B cell (primary cell): ENCODE data around the gene PFN1. TPM values are rescaled to one million over a fixed set of nuclear protein-coding genes. Genes with fewer than 3 reads are reported as not detected.

Experiments
- ATAC-seq: fragments of 200-7000 bp; cut with Tn5 transposase; one replicate; pipeline ENCODE4 v1.10.0; 2021; ENCODE audit warnings: low read depth, mild to moderate bottlenecking, moderate number of reproducible peaks, moderate library complexity
- CTCF ChIA-PET: fragments of 350-600 bp; sonication (Branson Sonifier 250); formaldehyde crosslinking; loops from one replicate; lab custom pipeline; 2021; ENCODE audit warnings: antibody characterized with exemption, inconsistent platforms; lab: Charles Lee
- POLR2A ChIA-PET: fragments of 350-600 bp; sonication (Branson Sonifier 250); formaldehyde crosslinking; loops from one replicate; lab custom pipeline; 2021; ENCODE audit warnings: antibody characterized with exemption; lab: Charles Lee
- DNase-seq: peaks from one replicate; pipeline ENCODE4 v3.0.0; 2013
- H2AFZ ChIP-seq: 2 replicates; pipeline ENCODE4 v1.6.1; 2012; ENCODE audit warnings: mild to moderate bottlenecking, low read depth, low read length; ENCODE audit not compliant: insufficient read depth, poor library complexity, severe bottlenecking
- H3K27ac ChIP-seq, 2 donors: 1 replicate in 1 of 2; 2 replicates in 1 of 2; pipeline ENCODE4 v1.5.1; 2012 to 2013; ENCODE audit warnings: low read length in 2 of 2, mild to moderate bottlenecking in 2 of 2, moderate library complexity in 1 of 2
- H3K27me3 ChIP-seq, 4 experiments: fragments of 200-600 bp in 1 of 4; sonication (generic) in 1 of 4; replicated peaks in 1 of 4; 1 replicate in 2 of 4; 2 replicates in 2 of 4; pipeline versions ENCODE4 v1.6.1 to v1.7.0; 2013 to 2016; ENCODE audit warnings: low read length in 3 of 4, mild to moderate bottlenecking in 2 of 4, mixed read lengths in 1 of 4, moderate library complexity in 1 of 4; ENCODE audit not compliant: insufficient read depth in 4 of 4, control insufficient read depth in 3 of 4; ENCODE audit errors: control extremely low read depth in 1 of 4
- H3K36me3 ChIP-seq, 2 experiments: replicated peaks in 1 of 2; 1 replicate in 1 of 2; 2 replicates in 1 of 2; pipeline versions ENCODE4 v1.6.1 to v1.7.1; 2013; ENCODE audit warnings: low read length in 1 of 2; ENCODE audit not compliant: insufficient read depth in 2 of 2, control insufficient read depth in 1 of 2; ENCODE audit errors: control extremely low read depth in 1 of 2, extremely low read depth in 1 of 2
- H3K4me1 ChIP-seq, 2 donors: fragments of 200-600 bp in 1 of 2; sonication (generic) in 1 of 2; 1 replicate in 1 of 2; 2 replicates in 1 of 2; pipeline versions ENCODE4 v1.5.1 to v1.6.1; 2013 to 2017; ENCODE audit warnings: low read length in 2 of 2; ENCODE audit not compliant: control insufficient read depth in 2 of 2, insufficient read depth in 2 of 2
- H3K4me2 ChIP-seq: replicated peaks from 2 replicates; pipeline ENCODE3; 2012; ENCODE audit warnings: mild to moderate bottlenecking, low read depth, low read length; ENCODE audit not compliant: poor library complexity, severe bottlenecking
- H3K4me3 ChIP-seq, 5 experiments: fragments of 200-600 bp in 1 of 5; sonication (generic) in 1 of 5; 1 replicate in 3 of 5; 2 replicates in 2 of 5; pipeline versions ENCODE4 v1.5.1 to v1.7.0; 2011 to 2016; ENCODE audit warnings: low read length in 4 of 5, mild to moderate bottlenecking in 4 of 5, low read depth in 2 of 5, control low read depth in 1 of 5, moderate library complexity in 1 of 5; ENCODE audit not compliant: insufficient read depth in 1 of 5; ENCODE audit errors: control extremely low read depth in 1 of 5, extremely low read depth in 1 of 5
- H3K79me2 ChIP-seq: fragments of 200-600 bp; sonication (generic); one replicate; pipeline ENCODE4 v1.6.0; 2016; ENCODE audit warnings: low read length; ENCODE audit not compliant: control insufficient read depth, insufficient read depth
- H3K9ac ChIP-seq: fragments of 200-600 bp; sonication (generic); 2 replicates; pipeline ENCODE4 v1.6.1; 2017; ENCODE audit warnings: mild to moderate bottlenecking, low read length, moderate library complexity
- H3K9me3 ChIP-seq, 3 donors: one replicate each; pipeline versions ENCODE4 v1.6.1 to v1.7.1; 2013; ENCODE audit warnings: low read length in 2 of 3; ENCODE audit not compliant: control insufficient read depth in 2 of 3, insufficient read depth in 1 of 3; ENCODE audit errors: control extremely low read depth in 1 of 3
- H4K20me1 ChIP-seq: 2 replicates; pipeline ENCODE4 v1.6.0; 2012; ENCODE audit warnings: mild to moderate bottlenecking, low read length; ENCODE audit not compliant: insufficient read depth, control insufficient read depth, poor library complexity, severe bottlenecking
- H3K27ac Mint-ChIP-seq: one replicate; pipeline ENCODE4 v1.8.0; 2021; ENCODE audit warnings: mixed read lengths
- H3K27me3 Mint-ChIP-seq: one replicate; pipeline ENCODE4 v1.8.0; 2021; ENCODE audit warnings: mixed read lengths
- H3K4me1 Mint-ChIP-seq: one replicate; pipeline ENCODE4 v1.8.0; 2021; ENCODE audit warnings: mixed read lengths
- H3K4me3 Mint-ChIP-seq: one replicate; pipeline ENCODE4 v1.8.0; 2021; ENCODE audit warnings: mixed read lengths
- H3K9me3 Mint-ChIP-seq: one replicate; pipeline ENCODE4 v1.8.0; 2022; ENCODE audit warnings: mixed read lengths; ENCODE audit not compliant: insufficient read depth
- CTCF ChIP-seq: fragments of 200-600 bp; IDR thresholded peaks from one replicate; pipeline ENCODE4 v1.8.0; 2022; ENCODE audit warnings: antibody characterized with exemption, mild to moderate bottlenecking
- EZH2 ChIP-seq: IDR thresholded peaks from 2 replicates; pipeline ENCODE4 v1.6.1; 2012; ENCODE audit warnings: borderline replicate concordance, low read depth, mild to moderate bottlenecking, moderate library complexity, low read length; ENCODE audit not compliant: insufficient read depth, poor library complexity, severe bottlenecking
- WGBS: methylation state at CpG from one replicate; pipeline ENCODE4 v1.1.5; 2013; ENCODE audit warnings: missing lambda C conversion rate; ENCODE audit not compliant: insufficient coverage; 5-methylcytosine and 5-hydroxymethylcytosine counted together
- intact Hi-C: fragments of 100-400 bp; cut with micrococcal nuclease; formaldehyde crosslinking; loops from one replicate; pipeline ENCODE4 v1.10.0; 2022
- polyA plus RNA-seq: library from polyadenylated mRNA; depleted of rRNA; stranded (reverse); fragments of >200 nt; gene quantifications from 2 replicates; pipeline ENCODE4 v1.2.3, GENCODE V29; 2012
- total RNA-seq, 2 donors: library from RNA; stranded (reverse); fragments of 120-200 nt in 1 of 2; gene quantifications; 1 replicate in 1 of 2; 2 replicates in 1 of 2; pipeline versions ENCODE4 v1.2.3 to v1.2.4, GENCODE V29; 2013 to 2022

The PFN1 gene
- total and polyA plus RNA-seq, 2 donors (not counting 1 experiment from before 2014, with no cell fraction given): 330 to 609 TPM

GRCh38 chr17:4944554-4945175, 3.7 kb downstream of the PFN1 start:
- TF ChIP-seq CTCF (no peak), EZH2 (no peak)
- H3K79me2 ChIP-seq: peaks cover 72% of the 10 kb centered on the region
- no peaks in the 10 kb centered on the region for H3K27me3 ChIP-seq
- peak overlapping the region; percentile 86 for H3K4me3 Mint-ChIP-seq
- H3K9me3 Mint-ChIP-seq: no peaks in the 10 kb centered on the region
- DNase-seq (no peak), ATAC-seq (no peak)
- POLR2A ChIA-PET: interaction anchor here (1.0 to 2.7 kb wide), 2 partner anchors 23 to 36 kb away, joined by 3 to 9 read pairs; partner anchors contain the start of gene SPAG7
- CTCF ChIA-PET: interaction anchor here (0.7 to 1.3 kb wide), 2 partner anchors 22 to 107 kb away, joined by 3 read pairs; partner anchors contain the start of gene SPAG7
- H3K27ac Mint-ChIP-seq: peak overlapping the region; percentile 89
- 0% methylated on average over 1 of the region's 8 CpGs for whole genome bisulfite sequencing
- H3K4me3 ChIP-seq: peak overlapping the region in 4 of 5 experiments; percentile 16 to 40 (median 24)
- intact Hi-C loops: loop anchor here (5.0 to 10.0 kb wide), 6 partner anchors 73 to 982 kb away; partner anchors contain the start of genes ATP2A3, MED11, PLD2 and ZNF594
- H4K20me1 ChIP-seq: peaks cover 43% of the 10 kb centered on the region
- H3K4me1 Mint-ChIP-seq: peaks cover 66% of the 10 kb centered on the region
- H3K27ac ChIP-seq: peak overlapping the region; percentile 30 to 93
- peak overlapping the region; percentile 98 for H3K4me2 ChIP-seq
- H3K36me3 ChIP-seq: peaks cover 0 to 44% of the 10 kb centered on the region in 2 experiments
- peak overlapping the region; percentile 38 for H3K9ac ChIP-seq
- H3K27me3 Mint-ChIP-seq: no peaks in the 10 kb centered on the region
- peaks cover 60 to 66% of the 10 kb centered on the region in 2 donors for H3K4me1 ChIP-seq
- H3K9me3 ChIP-seq: no peaks in the 10 kb centered on the region
- H2AFZ ChIP-seq: no peak overlapping the region

GRCh38 chr17:4944163-4944553, 4.2 kb downstream of the PFN1 start:
- intact Hi-C loops: loop anchor here (5.0 to 10.0 kb wide), 3 partner anchors 137 to 301 kb away; partner anchors contain the start of genes PLD2 and ZNF594
- peak overlapping the region; percentile 30 to 93 for H3K27ac ChIP-seq
- Mint-ChIP-seq H3K4me1 (peaks cover 67% of the 10 kb centered on the region), H3K27ac (peak overlapping the region; percentile 89), H3K27me3 (no peaks in the 10 kb centered on the region), H3K9me3 (no peaks in the 10 kb centered on the region), H3K4me3 (peak overlapping the region; percentile 86)
- peaks cover 43% of the 10 kb centered on the region for H4K20me1 ChIP-seq
- DNase-seq (peak; percentile 67), ATAC-seq (no peak)
- peak overlapping the region; percentile 98 for H3K4me2 ChIP-seq
- no peaks in the 10 kb centered on the region for H3K9me3 ChIP-seq
- peaks cover 0 to 44% of the 10 kb centered on the region in 2 experiments for H3K36me3 ChIP-seq
- no peaks in the 10 kb centered on the region for H3K27me3 ChIP-seq
- H3K4me1 ChIP-seq: peaks cover 62 to 71% of the 10 kb centered on the region in 2 donors
- peaks cover 77% of the 10 kb centered on the region for H3K79me2 ChIP-seq
- no peak overlapping the region for H2AFZ ChIP-seq
- POLR2A ChIA-PET: interaction anchor here (2.7 kb wide), 1 partner anchor 23 kb away, joined by 9 read pairs; the partner anchor contains the start of gene SPAG7
- peak overlapping the region; percentile 38 for H3K9ac ChIP-seq
- whole genome bisulfite sequencing: 14% methylated on average over 2 of the region's 3 CpGs
- peak overlapping the region in 4 of 5 experiments; percentile 2 to 40 (median 18) for H3K4me3 ChIP-seq
- TF ChIP-seq EZH2 (no peak), CTCF (no peak)
- CTCF ChIA-PET: interaction anchor here (0.7 kb wide), 1 partner anchor 107 kb away, joined by 3 read pairs; no protein-coding TSS in a partner anchor
